H9 (cell line): Measurements from ENCODE around the gene ETV2. TPM values are rescaled to one million over a fixed set of nuclear protein-coding genes. Genes with fewer than 3 reads are reported as not detected.

Experiments
- DNase-seq: peaks from one replicate; pipeline ENCODE4 v3.0.0-alpha.2; 2017
- H2AFZ ChIP-seq: one replicate; pipeline ENCODE4 v1.6.1; 2013; ENCODE audit warnings: mild to moderate bottlenecking, low read length, control low read depth, moderate library complexity
- H2AK5ac ChIP-seq: 2 replicates; pipeline ENCODE4 v1.6.1; 2013; ENCODE audit warnings: low read length, control low read depth, mixed read lengths; ENCODE audit not compliant: insufficient read length
- H2BK120ac ChIP-seq: one replicate; pipeline ENCODE4 v1.6.1; 2013; ENCODE audit warnings: low read depth, mild to moderate bottlenecking, low read length, control low read depth, inconsistent platforms; ENCODE audit not compliant: poor library complexity, severe bottlenecking
- H2BK12ac ChIP-seq: 2 replicates; pipeline ENCODE4 v1.6.1; 2013; ENCODE audit warnings: low read length, control low read depth, mixed read lengths, low read depth; ENCODE audit not compliant: insufficient read length
- H2BK15ac ChIP-seq: 2 replicates; pipeline ENCODE4 v1.6.1; 2013; ENCODE audit warnings: low read depth, low read length, control low read depth
- H2BK20ac ChIP-seq: one replicate; pipeline ENCODE4 v1.6.1; 2013; ENCODE audit warnings: low read depth, mild to moderate bottlenecking, low read length, control low read depth, inconsistent platforms; ENCODE audit not compliant: poor library complexity, severe bottlenecking
- H2BK5ac ChIP-seq: 2 replicates; pipeline ENCODE4 v1.6.1; 2013; ENCODE audit warnings: low read length, control low read depth, mixed read lengths; ENCODE audit not compliant: insufficient read length
- H3K14ac ChIP-seq: 2 replicates; pipeline ENCODE4 v1.6.1; 2013; ENCODE audit warnings: low read length, control low read depth; ENCODE audit not compliant: insufficient read depth
- H3K18ac ChIP-seq: 2 replicates; pipeline ENCODE4 v1.6.1; 2013; ENCODE audit warnings: low read depth, mild to moderate bottlenecking, mixed read lengths, low read length, control low read depth; ENCODE audit not compliant: insufficient read length
- H3K23ac ChIP-seq: 2 replicates; pipeline ENCODE4 v1.6.1; 2013; ENCODE audit warnings: low read length, control low read depth, mixed read lengths, low read depth; ENCODE audit not compliant: insufficient read length
- H3K23me2 ChIP-seq: 2 replicates; pipeline ENCODE4 v1.6.1; 2013; ENCODE audit warnings: low read depth, mild to moderate bottlenecking, mixed read lengths, low read length, control low read depth; ENCODE audit not compliant: insufficient read length, poor library complexity, severe bottlenecking
- H3K27ac ChIP-seq: 2 replicates; pipeline ENCODE4 v1.5.1; 2013; ENCODE audit warnings: low read length, control low read depth, mixed read lengths, low read depth; ENCODE audit not compliant: insufficient read length
- H3K27me3 ChIP-seq: 2 replicates; pipeline ENCODE4 v1.6.1; 2013; ENCODE audit warnings: low read length, control low read depth, inconsistent platforms; ENCODE audit not compliant: insufficient read depth
- H3K4ac ChIP-seq: 2 replicates; pipeline ENCODE4 v1.6.1; 2013; ENCODE audit warnings: low read depth, mild to moderate bottlenecking, control low read depth, inconsistent platforms, low read length, moderate library complexity
- H3K4me1 ChIP-seq: 2 replicates; pipeline ENCODE4 v1.6.1; 2013; ENCODE audit warnings: low read length, control low read depth, inconsistent platforms; ENCODE audit not compliant: insufficient read depth
- H3K4me2 ChIP-seq: 2 replicates; pipeline ENCODE4 v1.6.1; 2013; ENCODE audit warnings: low read length, control low read depth, mixed read lengths; ENCODE audit not compliant: insufficient read length, insufficient read depth
- H3K56ac ChIP-seq: 2 replicates; pipeline ENCODE4 v1.6.1; 2013; ENCODE audit warnings: low read depth, mild to moderate bottlenecking, mixed read lengths, low read length, control low read depth; ENCODE audit not compliant: insufficient read length
- H3K79me1 ChIP-seq: 2 replicates; pipeline ENCODE4 v1.6.1; 2013; ENCODE audit warnings: low read depth, mild to moderate bottlenecking, moderate library complexity, low read length, control low read depth, inconsistent platforms; ENCODE audit not compliant: insufficient read depth, poor library complexity, severe bottlenecking
- H3K79me2 ChIP-seq: 2 replicates; pipeline ENCODE4 v1.6.1; 2013; ENCODE audit warnings: low read length, control low read depth, inconsistent platforms; ENCODE audit not compliant: insufficient read depth
- H3K9ac ChIP-seq: 2 replicates; pipeline ENCODE4 v1.6.1; 2013; ENCODE audit warnings: low read length, control low read depth, mixed read lengths; ENCODE audit not compliant: insufficient read length; ENCODE audit errors: extremely low read depth
- H3K9me3 ChIP-seq: one replicate; pipeline ENCODE4 v1.6.1; 2013; ENCODE audit warnings: low read depth, low read length, inconsistent platforms; ENCODE audit not compliant: control insufficient read depth
- H3T11ph ChIP-seq: one replicate; pipeline ENCODE4 v1.6.1; 2013; ENCODE audit warnings: mild to moderate bottlenecking, low read length, control low read depth, inconsistent platforms
- H4K20me1 ChIP-seq: one replicate; pipeline ENCODE4 v1.6.1; 2013; ENCODE audit not compliant: control insufficient read depth, insufficient read length, insufficient read depth
- H4K5ac ChIP-seq: 2 replicates; pipeline ENCODE4 v1.6.1; 2013; ENCODE audit warnings: low read depth, mild to moderate bottlenecking, mixed read lengths, low read length, control low read depth; ENCODE audit not compliant: insufficient read length
- H4K8ac ChIP-seq: replicated peaks from 2 replicates; pipeline ENCODE4 v1.6.1; 2013; ENCODE audit warnings: low read length, control low read depth, mixed read lengths, low read depth; ENCODE audit not compliant: insufficient read length
- H4K91ac ChIP-seq: 2 replicates; pipeline ENCODE4 v1.6.1; 2013; ENCODE audit warnings: low read depth, mild to moderate bottlenecking, moderate library complexity, mixed read lengths, low read length, control low read depth; ENCODE audit not compliant: insufficient read length
- H3K27ac Mint-ChIP-seq, 3 experiments: 2 replicates in 2 of 3; 3 replicates in 1 of 3; pipeline ENCODE4 v1.8.0; 2020 to 2021; ENCODE audit warnings: mixed read lengths in 3 of 3, mild to moderate bottlenecking in 1 of 3, moderate library complexity in 1 of 3
- H3K27me3 Mint-ChIP-seq: 2 replicates; pipeline ENCODE4 v1.8.0; 2021; ENCODE audit warnings: low read depth, mild to moderate bottlenecking, moderate library complexity, mixed read lengths
- H3K36me3 Mint-ChIP-seq, 3 experiments: 2 replicates in 2 of 3; 3 replicates in 1 of 3; pipeline ENCODE4 v1.8.0; 2020 to 2021; ENCODE audit warnings: low read depth in 3 of 3, mixed read lengths in 3 of 3; ENCODE audit not compliant: insufficient read depth in 1 of 3
- H3K4me1 Mint-ChIP-seq, 2 experiments: 2 replicates each; pipeline ENCODE4 v1.8.0; 2020; ENCODE audit warnings: mixed read lengths in 2 of 2
- H3K4me3 Mint-ChIP-seq, 2 experiments: 2 replicates in 1 of 2; 3 replicates in 1 of 2; pipeline ENCODE4 v1.8.0; 2020 to 2021; ENCODE audit warnings: mild to moderate bottlenecking in 2 of 2, mixed read lengths in 2 of 2, moderate library complexity in 1 of 2
- H3K9me3 Mint-ChIP-seq, 2 experiments: 2 replicates in 1 of 2; 3 replicates in 1 of 2; pipeline ENCODE4 v1.8.0; 2020; ENCODE audit warnings: mild to moderate bottlenecking in 2 of 2, mixed read lengths in 2 of 2, moderate library complexity in 1 of 2
- CTCF ChIP-seq: fragments of 200-600 bp; sonication (generic); conservative IDR thresholded peaks from 3 replicates; pipeline ENCODE4 v1.8.0; 2021; ENCODE audit warnings: antibody characterized with exemption, mild to moderate bottlenecking
- WGBS: extraction: QIAGEN DNeasy Blood & Tissue Kit; methylation state at CpG from one replicate; pipeline ENCODE4 v1.1.7; 2013; ENCODE audit warnings: missing lambda C conversion rate, low lambda C conversion rate, mixed read lengths; ENCODE audit not compliant: insufficient read length; ENCODE audit errors: extremely low coverage; 5-methylcytosine and 5-hydroxymethylcytosine counted together
- total RNA-seq: library from RNA; stranded (reverse); gene quantifications from 2 replicates; pipeline ENCODE4 v1.2.1, GENCODE V29; 2021

Gene ETV2
- total RNA-seq, 1 experiment from 2014 or later = 1.9 TPM

- Histone ChIP-seq H3T11ph (no peak overlapping the region), H4K8ac (no peak overlapping the region), H3K23me2 (no peaks in the 10 kb centered on the region), H3K18ac (no peak overlapping the region), H3K27ac (no peak overlapping the region), H3K56ac (no peak overlapping the region), H4K5ac (no peak overlapping the region), H4K20me1 (no peaks in the 10 kb centered on the region), H3K4me2 (no peak overlapping the region), H3K27me3 (no peaks in the 10 kb centered on the region), H2BK15ac (no peak overlapping the region), H2BK12ac (no peak overlapping the region), H2BK20ac (no peak overlapping the region), H3K4me1 (no peaks in the 10 kb centered on the region), H2BK5ac (no peak overlapping the region), H3K23ac (no peak overlapping the region), H3K79me1 (no peaks in the 10 kb centered on the region), H3K14ac (no peak overlapping the region), H4K91ac (no peak overlapping the region), H2BK120ac (no peak overlapping the region), H3K9me3 (no peaks in the 10 kb centered on the region), H3K4ac (no peak overlapping the region), H2AFZ (no peak overlapping the region), H3K9ac (no peak overlapping the region), H2AK5ac (no peak overlapping the region), H3K79me2 (no peaks in the 10 kb centered on the region)
- TF ChIP-seq CTCF = no peak
- DNase-seq = no peak
- H3K9me3 Mint-ChIP-seq = no peaks in the 10 kb centered on the region
- no peaks in the 10 kb centered on the region for H3K4me1 Mint-ChIP-seq
- H3K27ac Mint-ChIP-seq = no peak overlapping the region
- no peaks in the 10 kb centered on the region for H3K27me3 Mint-ChIP-seq
- H3K36me3 Mint-ChIP-seq = peaks cover 60 to 84% (median 84%) of the 10 kb centered on the region in 3 experiments
- no CpG with 5 or more reads among the region's 6 CpGs for WGBS
- H3K4me3 Mint-ChIP-seq = no peak overlapping the region
Measured at GRCh38 chr19:35656700-35657099, 15.2 kb downstream of the ETV2 start.
